AG04450 (cell line): ENCODE data around the gene LEUTX. TPM values are rescaled to one million over a fixed set of nuclear protein-coding genes. Genes with fewer than 3 reads are reported as not detected.
"Not testable (repeated sequence)": the region's sequence is repeated elsewhere in the genome, so short reads cannot be mapped to it uniquely, and the experiment has no call there.

Experiments used
- CTCF ChIA-PET: fragments of 300-600, 350-600 bp; formaldehyde crosslinking; extraction: SDS; loops from one replicate; lab custom pipeline; 2022; ENCODE audit warnings: antibody characterized with exemption, inconsistent platforms; lab: Charles Lee
- POLR2A ChIA-PET: fragments of 350-600 bp; formaldehyde crosslinking; extraction: SDS; loops from one replicate; lab custom pipeline; 2021; ENCODE audit warnings: antibody characterized with exemption, inconsistent platforms; lab: Yijun Ruan, JAX
- DNase-seq: peaks from one replicate; pipeline ENCODE4 v3.0.0-alpha.2; 2011; ENCODE audit warnings: low read depth, low spot score
- H3K27ac ChIP-seq: one replicate; pipeline ENCODE4 v1.5.1; 2012; ENCODE audit warnings: low read depth, low read length, control low read depth
- H3K27me3 ChIP-seq: one replicate; pipeline ENCODE4 v1.6.0; 2012; ENCODE audit warnings: low read length; ENCODE audit not compliant: control insufficient read depth, insufficient read depth
- H3K4me3 ChIP-seq: 2 replicates; pipeline ENCODE4 v1.5.1; 2011; ENCODE audit warnings: mild to moderate bottlenecking, low read depth, low read length, control low read depth
- H3K9me3 ChIP-seq: 2 replicates; pipeline ENCODE4 v1.5.1; 2012; ENCODE audit warnings: low read length; ENCODE audit not compliant: control insufficient read depth, insufficient read depth
- CTCF ChIP-seq: IDR thresholded peaks from 2 replicates; pipeline ENCODE4 v1.5.1; 2011; ENCODE audit warnings: low read depth, low read length, control low read depth, inconsistent platforms
- polyA plus RNA-seq: library from polyadenylated mRNA; depleted of rRNA; stranded (reverse); fragments of >200 nt; gene quantifications from 2 replicates; pipeline ENCODE4 v1.2.3, GENCODE V29; 2011

LEUTX gene
- polyA plus RNA-seq, 1 experiment, result not detected

GRCh38 chr19:39807846-39808364 is 29.3 kb downstream of the LEUTX start:
- CTCF ChIA-PET, result interaction anchor here (0.9 to 1.6 kb wide), 4 partner anchors 15 to 163 kb away, joined by 3 to 8 read pairs (median 5); partner anchors contain the start of gene PSMC4
- DNase-seq, result no peak
- H3K9me3 ChIP-seq, result peaks cover 3% of the 10 kb centered on the region; the same call in 1 of the 2 replicates
- no peak overlapping the region for H3K27ac ChIP-seq
- no peak overlapping the region for H3K4me3 ChIP-seq
- no peak for TF ChIP-seq CTCF
- H3K27me3 ChIP-seq, result peaks cover 5% of the 10 kb centered on the region
- POLR2A ChIA-PET, result interaction anchor here (0.7 kb wide), 1 partner anchor 39 kb away, joined by 6 read pairs; the partner anchor contains the start of gene FBL

- H3K27ac ChIP-seq, POLR2A ChIA-PET, H3K9me3 ChIP-seq, H3K4me3 ChIP-seq, DNase-seq, H3K27me3 ChIP-seq: not testable (repeated sequence)
- CTCF ChIA-PET, result interaction anchor here (0.9 to 1.6 kb wide), 3 partner anchors 16 to 162 kb away, joined by 3 to 7 read pairs (median 3); partner anchors contain the start of gene PSMC4
Observed at GRCh38 chr19:39808688-39809087, 30.0 kb downstream of the LEUTX start.

- Histone ChIP-seq H3K4me3 (no peak overlapping the region), H3K27ac (no peak overlapping the region), H3K9me3 (peaks cover 3% of the 10 kb centered on the region; the same call in 1 of the 2 replicates), H3K27me3 (no peaks in the 10 kb centered on the region)
- DNase-seq, result no peak
- ChIA-PET CTCF (interaction anchor here (1.3 to 1.7 kb wide), 2 partner anchors 17 to 34 kb away, joined by 6 to 7 read pairs; no protein-coding TSS in a partner anchor), POLR2A (no interaction called here)
- no peak for TF ChIP-seq CTCF
Observed at GRCh38 chr19:39809368-39809767, 30.7 kb downstream of the LEUTX start.

GRCh38 chr19:39810424-39810823 is 31.8 kb downstream of the LEUTX start:
- POLR2A ChIA-PET, result no interaction called here
- peaks cover 3% of the 10 kb centered on the region; the same call in 1 of the 2 replicates for H3K9me3 ChIP-seq
- no peak for DNase-seq
- no peak overlapping the region for H3K4me3 ChIP-seq
- TF ChIP-seq CTCF, result no peak
- H3K27me3 ChIP-seq, result no peaks in the 10 kb centered on the region
- CTCF ChIA-PET, result interaction anchor here (1.2 to 1.7 kb wide), 2 partner anchors 18 to 33 kb away, joined by 6 read pairs; no protein-coding TSS in a partner anchor
- no peak overlapping the region for H3K27ac ChIP-seq

GRCh38 chr19:39811064-39811463 is 32.4 kb downstream of the LEUTX start:
- POLR2A ChIA-PET, result no interaction called here
- H3K27ac ChIP-seq, result no peak overlapping the region
- CTCF ChIA-PET, result interaction anchor here (1.2 to 1.7 kb wide), 2 partner anchors 18 to 33 kb away, joined by 6 read pairs; no protein-coding TSS in a partner anchor
- no peaks in the 10 kb centered on the region for H3K27me3 ChIP-seq
- no peak overlapping the region for H3K4me3 ChIP-seq
- peaks cover 3% of the 10 kb centered on the region; the same call in 1 of the 2 replicates for H3K9me3 ChIP-seq
- DNase-seq, result no peak
- TF ChIP-seq CTCF, result no peak
